Neural crest cell (in vitro differentiated cells): ENCODE results near the gene PPIF. TPM values are rescaled to one million over a fixed set of nuclear protein-coding genes. Genes with fewer than 3 reads are reported as not detected.

Experiments
- DNase-seq: peaks from one replicate; pipeline ENCODE4 v3.0.0; 2021; ENCODE audit warnings: low read depth, mixed read lengths, low spot score
- H3K27ac Mint-ChIP-seq: one replicate; pipeline ENCODE4 v1.8.0; 2021; ENCODE audit warnings: mild to moderate bottlenecking, mixed read lengths; ENCODE audit not compliant: unreplicated experiment
- H3K27me3 Mint-ChIP-seq: 2 replicates; pipeline ENCODE4 v1.8.0; 2021; ENCODE audit warnings: low read depth, mild to moderate bottlenecking, mixed read lengths
- H3K36me3 Mint-ChIP-seq: 2 replicates; pipeline ENCODE4 v1.8.0; 2021; ENCODE audit warnings: low read depth, mild to moderate bottlenecking, mixed read lengths
- H3K4me1 Mint-ChIP-seq: 2 replicates; pipeline ENCODE4 v1.8.0; 2021; ENCODE audit warnings: mixed read lengths
- H3K4me3 Mint-ChIP-seq: one replicate; pipeline ENCODE4 v1.8.0; 2021; ENCODE audit warnings: mild to moderate bottlenecking, mixed read lengths
- H3K9me3 Mint-ChIP-seq: 2 replicates; pipeline ENCODE4 v1.8.0; 2021; ENCODE audit warnings: mixed read lengths
- total RNA-seq: library from RNA; stranded (reverse); gene quantifications from 2 replicates; pipeline ENCODE4 v1.2.1, GENCODE V29; 2021
- TF ChIP-seq, protein P1 (sequence below): fragments of 200-600 bp; sonication (generic); conservative IDR thresholded peaks from 2 replicates; pipeline ENCODE4 v1.5.0; 2021; ENCODE audit warnings: antibody characterized with exemption, mild to moderate bottlenecking

Gene PPIF
- total RNA-seq, 1 donor from 2014 or later, result 76.8 TPM

DNA sequence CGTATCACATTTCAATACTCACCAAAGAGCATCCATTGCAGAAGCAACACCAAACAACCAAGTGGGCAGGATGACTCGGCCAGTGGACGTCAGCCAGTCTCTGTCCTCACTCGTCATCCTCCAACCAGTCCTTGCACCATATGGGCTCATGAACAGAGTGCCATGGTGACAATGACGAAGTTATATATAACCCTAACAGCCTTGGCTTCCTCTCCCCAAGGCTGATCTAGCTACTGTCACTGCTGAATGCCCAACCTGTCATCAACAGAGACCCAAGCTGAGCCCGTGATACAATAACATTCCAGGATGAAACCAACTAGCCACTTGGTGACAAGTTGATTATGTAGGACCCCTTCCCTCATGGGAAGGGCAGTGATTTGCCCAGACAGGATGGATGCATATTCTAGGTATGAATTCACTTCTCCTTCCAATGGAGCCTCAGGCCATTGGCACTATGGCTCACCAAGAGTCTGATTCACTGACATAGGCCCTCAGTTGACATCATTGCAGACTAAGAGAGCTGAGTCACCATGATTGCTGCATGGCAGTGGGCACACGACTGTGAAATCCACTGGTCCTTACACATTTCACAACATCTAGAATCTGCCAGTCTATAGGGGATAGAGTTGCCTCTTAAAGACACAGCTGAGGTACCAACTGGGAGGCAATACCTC, 26.3 kb upstream of the PPIF start:
- H3K36me3 Mint-ChIP-seq, result peaks cover 9% of the 10 kb centered on the region

DNA sequence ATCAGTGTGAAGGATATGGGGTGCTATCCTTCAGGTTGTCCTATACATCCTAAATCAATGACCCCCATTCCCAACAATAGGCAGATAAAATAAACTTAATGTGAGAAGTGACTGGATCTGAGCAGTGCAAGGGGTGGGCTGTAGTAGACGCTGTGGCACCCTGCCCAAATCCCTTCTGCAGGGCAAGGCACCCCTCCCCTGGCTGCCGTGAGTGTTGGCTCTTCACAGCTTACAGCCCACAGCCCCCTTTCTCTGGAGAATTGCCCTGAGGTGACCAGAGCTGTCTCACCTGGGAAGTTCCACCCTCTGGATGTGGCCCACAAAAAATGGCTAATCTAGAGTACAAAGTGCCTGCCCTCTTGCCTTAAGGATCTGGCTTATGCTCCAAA, 25.8 kb upstream of the PPIF start:
- TF ChIP-seq, protein P1, sequence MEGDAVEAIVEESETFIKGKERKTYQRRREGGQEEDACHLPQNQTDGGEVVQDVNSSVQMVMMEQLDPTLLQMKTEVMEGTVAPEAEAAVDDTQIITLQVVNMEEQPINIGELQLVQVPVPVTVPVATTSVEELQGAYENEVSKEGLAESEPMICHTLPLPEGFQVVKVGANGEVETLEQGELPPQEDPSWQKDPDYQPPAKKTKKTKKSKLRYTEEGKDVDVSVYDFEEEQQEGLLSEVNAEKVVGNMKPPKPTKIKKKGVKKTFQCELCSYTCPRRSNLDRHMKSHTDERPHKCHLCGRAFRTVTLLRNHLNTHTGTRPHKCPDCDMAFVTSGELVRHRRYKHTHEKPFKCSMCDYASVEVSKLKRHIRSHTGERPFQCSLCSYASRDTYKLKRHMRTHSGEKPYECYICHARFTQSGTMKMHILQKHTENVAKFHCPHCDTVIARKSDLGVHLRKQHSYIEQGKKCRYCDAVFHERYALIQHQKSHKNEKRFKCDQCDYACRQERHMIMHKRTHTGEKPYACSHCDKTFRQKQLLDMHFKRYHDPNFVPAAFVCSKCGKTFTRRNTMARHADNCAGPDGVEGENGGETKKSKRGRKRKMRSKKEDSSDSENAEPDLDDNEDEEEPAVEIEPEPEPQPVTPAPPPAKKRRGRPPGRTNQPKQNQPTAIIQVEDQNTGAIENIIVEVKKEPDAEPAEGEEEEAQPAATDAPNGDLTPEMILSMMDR, result no peak
- Mint-ChIP-seq H3K27me3 (peaks cover 16% of the 10 kb centered on the region), H3K36me3 (peaks cover 9% of the 10 kb centered on the region), H3K4me1 (peaks cover 38% of the 10 kb centered on the region), H3K4me3 (no peak overlapping the region), H3K27ac (no peak overlapping the region), H3K9me3 (peaks cover 7% of the 10 kb centered on the region)
- no peak for DNase-seq

More for the DNA sequence above, 26.3 kb upstream of the PPIF start:
- peak overlapping the region; percentile 29 for H3K4me3 Mint-ChIP-seq
- H3K9me3 Mint-ChIP-seq, result peaks cover 7% of the 10 kb centered on the region
- H3K4me1 Mint-ChIP-seq, result peaks cover 38% of the 10 kb centered on the region
- no peak for DNase-seq
- H3K27ac Mint-ChIP-seq, result no peak overlapping the region
- H3K27me3 Mint-ChIP-seq, result peaks cover 16% of the 10 kb centered on the region
- TF ChIP-seq, protein P1, result no peak

DNA sequence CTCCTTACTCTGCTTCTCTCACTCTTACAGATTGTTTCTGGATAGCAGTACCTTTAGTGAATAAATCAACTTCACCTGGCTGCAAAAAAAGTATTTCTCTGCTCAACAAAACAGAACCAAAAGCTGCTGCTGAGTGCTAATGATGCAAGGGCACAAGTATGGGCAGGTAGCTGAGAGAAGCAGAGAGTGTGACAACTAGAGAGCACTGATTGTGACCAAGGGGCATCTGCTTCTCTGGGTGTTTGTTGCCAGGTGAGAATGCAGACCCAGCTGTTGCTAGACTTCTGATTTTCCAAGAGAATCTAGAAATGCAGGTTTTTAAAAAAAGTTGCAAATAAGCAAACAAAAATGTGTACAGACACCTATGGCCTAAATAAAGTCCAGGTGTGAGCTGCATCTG, 25.3 kb upstream of the PPIF start:
- DNase-seq, result no peak
- TF ChIP-seq, protein P1, result no peak
- Mint-ChIP-seq H3K27ac (no peak overlapping the region), H3K9me3 (peaks cover 7% of the 10 kb centered on the region), H3K4me1 (peaks cover 33% of the 10 kb centered on the region), H3K27me3 (peaks cover 14% of the 10 kb centered on the region), H3K36me3 (peaks cover 9% of the 10 kb centered on the region), H3K4me3 (no peak overlapping the region)

- Mint-ChIP-seq H3K36me3 (peaks cover 9% of the 10 kb centered on the region), H3K9me3 (peaks cover 7% of the 10 kb centered on the region), H3K27ac (no peak overlapping the region), H3K27me3 (peaks cover 11% of the 10 kb centered on the region), H3K4me3 (no peak overlapping the region), H3K4me1 (peaks cover 24% of the 10 kb centered on the region)
- DNase-seq, result no peak
- TF ChIP-seq, protein P1, result no peak
Measured at GRCh38 chr10:79322616-79323543, 24.4 kb upstream of the PPIF start.

GRCh38 chr10:79323602-79324001, 23.7 kb upstream of the PPIF start:
- Mint-ChIP-seq H3K36me3 (peaks cover 9% of the 10 kb centered on the region), H3K4me3 (no peak overlapping the region), H3K4me1 (peaks cover 17% of the 10 kb centered on the region), H3K27ac (no peak overlapping the region), H3K9me3 (peaks cover 7% of the 10 kb centered on the region), H3K27me3 (peaks cover 7% of the 10 kb centered on the region)
- TF ChIP-seq, protein P1, result no peak
- DNase-seq, result no peak
